NCI-H2227 treated with DMSO at 0.1 percent for 48 hours (cell line): ENCODE measurements around the gene PACSIN3.
"Not testable (repeated sequence)": the region's sequence is repeated elsewhere in the genome, so short reads cannot be mapped to it uniquely, and the experiment has no call there.

Experiments
- DNase-seq: peaks from one replicate; lab custom pipeline; 2025; lab: John Stamatoyannopoulos, UW

The PACSIN3 gene

DNA sequence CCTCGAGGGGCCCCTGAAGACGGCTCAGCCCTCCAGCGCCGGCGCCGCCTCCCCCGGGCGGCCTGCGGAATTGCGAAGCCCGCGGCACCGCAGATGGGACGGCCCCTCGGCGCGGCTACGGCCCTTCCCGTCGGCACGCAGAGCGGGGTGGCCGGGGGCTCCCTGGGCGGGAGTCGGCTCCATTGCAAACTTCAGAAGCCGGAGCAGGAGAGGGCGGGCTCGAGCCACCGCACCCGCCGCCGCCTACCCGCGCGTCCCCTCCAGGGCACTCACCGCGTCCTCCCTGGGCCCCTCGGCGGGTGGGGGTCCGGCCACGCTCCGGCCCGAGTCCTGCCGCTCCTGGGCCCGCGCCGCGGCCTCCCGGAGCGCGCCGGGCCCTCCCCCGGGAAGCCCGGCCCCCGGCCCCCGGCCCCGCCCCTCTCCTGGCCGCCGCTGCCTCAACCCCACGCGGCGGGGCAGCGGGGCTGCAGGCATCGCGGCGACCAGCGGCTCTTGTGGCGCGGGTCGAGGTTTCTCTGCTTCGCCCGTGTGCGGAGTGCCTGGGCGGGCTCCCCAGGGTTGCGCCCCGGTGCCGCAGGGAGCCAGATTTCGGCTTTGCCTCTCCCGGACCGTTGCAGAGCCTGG lies at the start of gene PACSIN3:
Gene PACSIN3, minus strand, starts transcription at position 359 of the 624 bp plus-strand sequence. CDS start 3,707 bp downstream, outside the sequence.
- no peak for DNase-seq

DNA sequence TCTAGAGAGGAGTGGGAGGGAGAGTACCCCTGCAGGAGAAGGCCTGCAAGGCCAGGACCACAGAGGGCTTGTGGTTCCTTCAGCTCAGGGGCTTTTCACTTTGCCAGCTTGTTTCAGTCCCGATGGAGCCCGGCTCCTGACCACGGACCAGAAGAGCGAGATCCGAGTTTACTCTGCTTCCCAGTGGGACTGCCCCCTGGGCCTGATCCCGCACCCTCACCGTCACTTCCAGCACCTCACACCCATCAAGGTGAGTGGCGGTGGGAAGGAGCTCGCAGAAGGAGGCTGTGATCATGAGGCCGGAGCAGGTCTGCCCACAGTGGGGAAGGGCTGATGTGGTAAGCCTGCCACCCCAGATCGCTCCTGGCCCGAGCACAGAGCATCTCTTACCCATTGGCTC lies 48.9 kb upstream of the PACSIN3 start:
- no peak for DNase-seq

DNA sequence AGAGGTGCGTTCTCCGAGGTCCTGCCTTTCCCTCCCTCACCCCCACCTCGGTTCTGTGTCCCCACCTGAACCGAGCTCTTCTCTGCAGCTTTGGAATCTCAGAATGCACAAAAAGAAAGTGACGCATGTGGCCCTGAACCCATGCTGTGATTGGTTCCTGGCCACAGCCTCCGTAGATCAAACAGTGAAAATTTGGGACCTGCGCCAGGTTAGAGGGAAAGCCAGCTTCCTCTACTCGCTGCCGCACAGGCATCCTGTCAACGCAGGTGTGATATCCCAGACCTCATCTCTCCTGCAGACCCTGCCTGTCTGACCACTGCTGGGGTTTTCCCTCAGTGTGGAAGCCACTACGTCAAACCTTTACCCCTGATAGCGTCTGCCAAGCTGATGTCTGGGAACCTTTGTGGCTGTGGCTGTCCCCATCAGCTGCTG lies 48.5 kb upstream of the PACSIN3 start:
- no peak for DNase-seq

DNA sequence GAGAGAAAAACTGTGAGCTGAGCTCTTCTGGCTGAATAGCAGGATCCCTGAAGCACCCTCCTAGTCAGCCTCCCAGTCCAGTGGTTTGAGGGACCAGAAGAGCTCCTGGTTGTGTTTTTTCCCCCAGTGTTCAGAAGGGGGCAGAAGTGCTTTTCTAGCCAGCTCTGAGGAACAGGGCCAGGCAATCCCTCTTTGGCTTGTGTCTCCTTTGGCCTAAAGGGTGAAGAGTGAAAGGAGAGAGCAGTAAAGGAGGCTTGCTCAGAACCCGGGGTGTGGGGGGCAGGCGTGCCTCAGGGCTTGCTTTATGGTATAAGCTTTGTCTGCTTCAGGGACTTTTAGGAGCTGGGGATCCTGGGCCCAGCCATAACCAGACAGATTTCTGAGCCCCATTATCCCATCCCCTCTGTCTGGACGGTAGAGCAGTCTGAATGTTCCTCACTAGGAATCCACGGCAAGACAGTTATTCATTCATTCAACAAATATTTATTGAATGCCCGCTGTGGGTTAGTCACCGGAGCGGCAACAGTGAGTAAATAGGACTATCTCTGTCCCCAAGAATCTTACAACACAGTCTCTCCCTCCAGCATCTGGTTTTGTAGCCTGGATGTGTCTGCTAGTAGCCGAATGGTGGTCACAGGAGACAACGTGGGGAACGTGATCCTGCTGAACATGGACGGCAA lies 47.9 kb upstream of the PACSIN3 start:
- DNase-seq = no peak

DNA sequence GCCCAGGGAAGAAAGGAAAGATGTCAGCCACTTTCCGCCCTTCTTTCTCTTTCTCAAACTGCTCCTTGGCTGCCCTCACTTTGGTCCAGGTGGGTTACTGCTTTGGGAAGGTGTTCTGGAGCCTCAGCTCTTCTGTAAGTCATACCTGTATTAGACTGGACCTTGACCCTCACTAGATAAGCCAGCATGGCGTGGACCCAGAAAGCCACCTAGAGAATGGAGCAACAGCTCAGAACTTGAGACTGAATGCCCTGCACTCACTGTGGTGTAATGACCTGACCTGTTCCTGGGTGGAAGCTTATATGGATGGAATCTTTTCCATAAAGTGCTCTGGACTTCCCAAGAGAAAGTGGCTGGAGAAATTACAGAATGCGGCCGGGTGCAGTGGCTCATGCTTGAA lies 46.8 kb upstream of the PACSIN3 start:
- DNase-seq = no peak

DNA sequence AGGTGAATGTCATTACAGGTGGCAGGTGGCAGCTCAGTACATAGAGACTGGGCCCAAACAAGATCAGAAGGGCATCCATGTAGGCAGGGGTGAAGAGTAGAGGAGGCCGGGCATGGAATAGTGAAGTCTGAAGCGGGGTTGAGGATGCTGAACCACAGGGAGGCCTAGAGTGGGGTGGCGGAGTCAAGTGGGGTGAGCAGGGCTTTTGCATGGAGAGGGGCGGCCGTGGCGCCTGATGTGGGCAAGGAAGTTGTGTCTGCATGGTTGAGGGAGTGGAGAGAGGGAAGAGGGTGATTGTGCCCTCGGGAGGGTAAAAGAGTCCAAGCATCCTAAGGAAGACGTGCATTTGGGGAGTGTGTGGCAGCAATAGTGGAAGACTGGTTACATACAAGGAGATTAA lies 42.9 kb upstream of the PACSIN3 start:
- DNase-seq = no peak

DNA sequence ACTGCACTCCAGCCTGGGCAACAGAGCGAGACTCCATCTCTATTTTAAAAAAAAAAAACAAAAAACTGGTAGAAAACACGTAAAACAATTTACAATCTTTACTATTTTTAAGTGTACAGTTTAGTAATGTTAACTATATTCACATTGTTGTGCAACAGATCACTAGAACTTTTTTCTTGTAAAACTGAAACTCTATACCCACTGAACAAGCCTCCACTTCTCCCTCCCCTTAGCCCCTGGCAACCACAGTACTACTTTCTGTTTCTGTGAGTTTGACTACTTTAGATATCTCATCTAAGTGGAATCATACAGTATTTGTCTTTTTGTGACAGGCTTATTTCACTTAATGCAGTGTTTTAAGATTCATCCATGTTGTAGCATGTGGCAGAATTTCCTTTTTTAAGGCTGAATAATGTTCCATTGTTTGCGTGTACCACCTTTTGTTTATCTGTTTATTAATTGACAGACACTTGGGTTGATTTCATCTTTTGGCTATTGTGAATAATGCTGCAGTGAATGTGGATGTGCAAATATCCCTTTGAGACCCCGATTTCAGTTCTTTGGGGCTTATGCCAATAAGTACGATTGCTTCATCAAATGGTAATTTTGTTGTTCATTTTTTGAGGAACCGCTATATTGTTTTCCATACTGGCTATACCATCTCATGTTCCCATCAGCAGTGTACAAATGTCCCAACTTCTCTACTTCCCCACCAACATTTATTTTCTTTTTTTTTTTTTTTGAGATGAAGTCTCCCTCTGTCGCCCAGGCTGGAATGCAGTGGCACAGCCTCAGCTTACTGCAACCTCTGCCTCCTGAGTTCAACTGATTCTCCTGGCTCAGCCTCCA lies 39.5 kb upstream of the PACSIN3 start:
- DNase-seq = no peak

DNA sequence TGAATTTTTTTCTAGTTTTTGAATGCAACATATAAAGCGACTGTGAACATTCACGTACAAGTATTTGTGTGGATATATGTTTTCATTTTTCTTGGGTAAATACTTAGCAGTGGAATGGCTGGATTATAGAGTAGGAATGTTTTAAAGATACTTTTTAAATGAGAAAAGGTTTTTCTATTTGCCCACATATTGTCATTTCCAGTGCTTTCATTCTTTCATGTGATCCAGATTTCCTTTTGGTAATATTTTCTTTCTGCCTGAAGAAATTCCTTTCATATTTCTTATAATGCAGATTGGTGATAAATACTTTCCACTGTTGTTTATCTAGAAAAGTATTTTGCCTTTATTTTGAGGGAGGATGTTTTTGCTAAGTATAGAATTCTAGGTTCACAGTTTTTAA lies 36.5 kb upstream of the PACSIN3 start:
- no peak for DNase-seq

DNA sequence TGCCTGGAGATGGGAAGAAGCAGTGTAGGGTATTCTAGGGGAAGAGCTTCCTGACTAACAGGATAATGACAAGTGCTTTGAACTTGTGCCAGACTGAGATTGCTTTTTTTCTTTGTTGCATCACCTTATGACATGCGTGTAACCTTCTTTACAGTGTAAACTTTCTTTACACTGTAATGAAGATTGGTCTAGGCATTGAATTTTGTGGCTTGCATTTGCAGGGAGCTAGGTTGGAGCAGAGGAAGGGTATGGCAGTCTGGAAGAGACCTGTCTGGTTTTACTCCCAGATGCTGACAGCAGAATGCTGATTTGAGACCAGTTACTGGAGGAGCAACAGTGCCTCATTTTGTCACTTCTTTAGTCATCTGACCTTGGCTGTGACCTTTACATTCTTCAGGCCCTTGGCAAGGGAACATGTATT lies 34.2 kb upstream of the PACSIN3 start:
- no peak for DNase-seq

DNA sequence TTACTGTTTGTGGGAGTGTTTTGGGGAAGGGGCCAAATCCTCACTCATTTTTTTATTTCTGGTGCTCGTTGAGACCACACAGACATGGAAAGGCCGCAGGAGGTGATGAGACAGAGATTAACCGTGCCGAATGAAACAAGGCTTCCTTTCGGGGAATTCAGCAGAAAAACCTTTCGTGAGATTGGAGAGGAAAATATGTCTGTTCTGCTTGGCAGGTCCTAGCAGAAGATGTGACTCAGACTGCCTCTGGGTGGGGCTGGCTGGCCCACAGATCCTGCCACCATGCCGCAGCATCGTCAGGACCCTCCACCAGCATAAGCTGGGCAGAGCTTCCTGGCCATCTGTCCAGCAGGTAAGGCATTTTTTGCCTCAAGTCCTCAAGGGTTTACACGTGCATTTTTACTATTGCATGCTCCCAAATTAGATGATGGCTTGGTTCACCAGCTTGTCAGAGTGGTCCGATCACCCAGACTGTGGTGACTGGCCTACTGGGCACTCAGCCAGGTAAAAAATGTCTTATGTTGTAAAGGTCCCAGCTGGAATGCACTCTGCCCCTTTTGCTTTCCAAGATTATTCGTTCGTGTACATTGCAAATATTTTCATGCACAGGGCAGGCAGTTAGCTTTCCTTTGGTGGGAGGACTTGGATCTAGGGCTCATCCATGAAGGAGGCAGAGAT lies 30.0 kb upstream of the PACSIN3 start:
- no peak for DNase-seq

DNA sequence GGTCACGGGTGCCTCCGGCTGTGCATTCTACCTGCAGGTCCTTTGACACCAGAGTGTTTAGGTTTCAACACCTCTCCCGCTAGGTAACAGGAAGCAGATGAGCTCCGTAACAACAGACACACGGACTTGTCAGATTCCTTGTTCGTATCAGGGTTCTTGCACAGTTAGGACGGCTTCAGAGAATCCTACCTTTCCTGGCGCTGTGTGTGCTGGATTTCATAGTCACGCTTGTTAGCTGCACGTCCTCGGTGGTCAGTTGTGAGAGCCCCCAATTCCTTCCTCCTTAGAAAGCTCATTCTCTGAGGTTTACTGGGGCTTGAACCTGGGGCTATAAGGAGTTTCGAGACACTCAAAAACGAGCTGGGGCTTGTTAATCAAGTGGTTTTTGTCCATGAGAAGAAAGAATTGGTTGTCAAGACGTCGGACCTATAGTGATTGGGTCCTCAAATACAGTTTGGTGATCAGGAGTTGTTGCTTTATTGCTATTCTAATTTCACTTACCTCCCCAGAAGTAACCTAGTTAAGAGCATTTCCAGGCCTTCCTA lies 29.2 kb upstream of the PACSIN3 start:
- peak; percentile 61 for DNase-seq

DNA sequence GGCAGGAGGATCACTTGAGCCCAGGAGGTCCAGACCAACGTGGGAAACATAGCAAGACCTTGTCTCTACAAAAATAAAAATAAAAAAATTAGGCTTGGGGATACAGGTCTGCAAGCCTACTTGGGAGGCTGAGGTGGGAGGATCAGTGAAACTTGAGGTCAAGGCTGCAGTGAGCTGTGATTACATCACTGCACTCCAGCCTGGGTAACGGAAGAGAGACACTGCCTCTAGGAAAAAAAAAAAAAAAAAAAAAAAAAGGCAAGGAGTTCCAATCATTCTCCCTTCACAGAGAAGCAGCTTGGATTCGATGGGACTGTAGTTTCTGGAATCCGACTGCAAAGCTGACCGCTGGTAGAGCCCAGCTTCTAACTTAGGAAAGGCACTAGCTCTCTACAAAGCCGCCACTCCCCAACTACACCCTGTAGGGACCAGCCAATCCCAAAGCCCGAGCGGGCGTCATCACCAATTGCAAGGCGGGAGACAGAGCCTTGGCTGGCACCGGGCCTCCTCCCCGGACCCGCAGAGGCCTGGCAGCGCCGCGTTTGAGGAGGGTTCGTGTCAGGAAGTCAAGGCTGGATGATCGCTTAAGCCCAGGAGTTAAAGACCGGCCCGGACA lies 27.8 kb upstream of the PACSIN3 start:
- peak; percentile 87 for DNase-seq

DNA sequence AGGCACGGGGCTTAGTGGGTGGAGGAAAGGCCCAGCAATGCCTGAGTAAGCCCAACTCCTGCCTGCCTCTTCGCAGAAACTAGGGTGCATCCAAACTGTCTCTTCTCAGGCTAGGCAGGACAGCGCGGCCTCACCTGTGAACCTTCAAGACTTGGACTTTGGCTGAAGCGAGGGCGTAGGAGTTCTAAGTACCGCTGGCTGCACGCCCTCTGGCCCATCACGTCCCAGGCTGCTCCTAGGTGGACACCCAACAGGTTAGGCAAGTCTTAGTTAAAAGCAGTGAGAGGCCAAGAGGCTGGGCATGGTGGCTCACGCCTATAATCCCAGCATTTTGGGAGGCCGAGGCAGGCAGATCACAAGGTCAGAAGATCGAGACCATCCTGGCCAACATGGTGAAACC lies 26.7 kb upstream of the PACSIN3 start:
- no peak for DNase-seq

DNA sequence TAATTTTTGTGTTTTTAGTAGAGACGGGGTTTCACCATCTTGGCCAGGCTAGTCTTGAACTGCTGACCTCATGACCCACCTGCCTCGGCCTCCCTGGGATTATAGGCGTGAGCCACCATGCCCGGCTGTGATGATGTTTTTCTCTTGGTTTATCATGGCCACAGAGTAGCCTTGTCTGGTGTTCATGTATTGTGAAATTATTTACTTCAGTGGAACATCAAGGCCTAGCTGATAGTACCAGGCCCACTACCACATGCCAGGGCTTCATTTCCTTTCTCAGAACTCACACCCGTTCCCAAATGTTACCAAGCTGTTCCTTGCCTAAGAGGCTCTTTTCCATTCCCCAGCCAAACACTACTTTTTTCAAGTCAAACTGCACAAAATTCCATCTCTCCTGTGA lies 22.4 kb upstream of the PACSIN3 start:
- no peak for DNase-seq

DNA sequence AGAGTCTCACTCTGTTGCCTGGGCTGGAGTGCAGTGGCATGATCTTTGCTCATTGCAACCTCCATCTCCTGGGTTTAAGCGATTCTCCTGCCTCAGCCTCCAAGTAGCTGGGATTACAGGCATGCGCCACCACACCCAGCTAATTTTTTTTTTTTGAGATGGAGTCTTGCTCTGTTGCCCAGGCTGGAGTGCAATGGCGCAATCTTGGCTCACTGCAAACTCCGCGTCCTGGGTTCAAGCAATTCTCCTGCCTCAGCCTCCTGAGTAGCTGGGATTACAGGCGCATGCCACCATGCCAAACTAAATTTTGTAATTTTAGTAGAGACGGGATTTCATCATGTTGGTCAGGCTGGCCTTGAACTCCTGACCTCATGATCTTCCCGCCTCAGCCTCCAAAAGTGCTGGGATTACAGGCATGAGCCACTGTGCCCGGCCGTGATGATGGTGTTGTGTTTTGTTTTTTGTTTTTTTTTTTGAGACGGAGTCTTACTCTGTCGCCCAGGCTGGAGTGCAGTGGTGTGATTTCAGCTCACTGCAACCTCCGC lies 21.8 kb upstream of the PACSIN3 start:
- not testable (repeated sequence) for DNase-seq

DNA sequence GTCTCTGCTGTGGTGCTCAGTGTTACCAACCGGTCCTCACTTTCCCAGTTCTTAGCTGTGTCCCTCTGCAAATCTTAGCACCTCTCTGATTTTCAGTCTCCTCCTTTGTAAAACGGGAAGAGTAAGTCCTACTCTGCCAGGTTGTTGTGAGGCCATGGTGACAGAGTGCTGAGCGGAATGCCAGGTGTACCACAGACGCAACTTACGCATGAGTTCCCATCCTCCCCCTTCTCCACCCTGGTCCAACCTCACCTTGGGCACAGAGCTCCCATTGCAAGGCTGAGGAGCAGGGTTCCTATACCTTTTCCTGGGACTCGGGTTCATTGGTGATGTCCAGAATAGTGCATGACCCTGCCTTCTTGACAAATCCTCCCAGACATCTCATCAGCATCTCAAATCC lies 21.2 kb upstream of the PACSIN3 start:
- no peak for DNase-seq

DNA sequence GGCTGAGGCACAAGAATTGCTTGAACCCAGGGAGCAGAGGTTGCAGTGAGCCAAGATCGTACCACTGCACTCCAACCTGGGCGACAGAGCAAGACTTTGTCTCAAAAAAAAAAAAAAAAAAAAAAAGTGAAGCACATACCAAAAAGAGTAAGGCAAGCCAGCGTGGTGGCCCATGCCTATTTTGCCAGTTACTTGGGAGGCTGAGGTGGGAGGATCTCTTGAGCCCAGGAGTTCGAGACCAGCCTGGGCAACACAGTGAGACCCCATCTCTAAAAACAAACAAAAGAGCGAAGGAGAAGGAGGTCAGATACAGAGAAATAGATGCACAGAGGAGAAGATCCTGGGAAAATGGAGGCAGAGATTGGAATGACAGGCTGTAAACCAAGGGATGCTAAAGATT lies 20.3 kb upstream of the PACSIN3 start:
- DNase-seq = not testable (repeated sequence)

DNA sequence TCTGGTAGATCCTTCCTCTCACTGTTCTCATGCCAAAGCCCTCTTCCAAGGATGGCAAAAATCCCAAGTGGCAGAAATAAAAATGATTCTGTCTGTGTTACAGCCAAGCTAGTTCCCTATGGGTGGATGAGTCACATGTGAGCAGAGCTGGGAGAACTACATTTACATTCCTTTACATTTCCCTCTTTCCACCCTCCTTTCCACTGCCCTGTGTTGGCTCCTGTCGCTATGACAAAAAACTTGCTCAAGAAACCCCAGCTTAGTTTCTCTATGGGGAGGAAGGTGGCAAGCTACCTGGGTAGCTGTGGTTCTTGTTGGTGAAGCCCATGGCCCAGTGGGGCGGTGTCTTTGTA lies 18.4 kb upstream of the PACSIN3 start:
- no peak for DNase-seq

DNA sequence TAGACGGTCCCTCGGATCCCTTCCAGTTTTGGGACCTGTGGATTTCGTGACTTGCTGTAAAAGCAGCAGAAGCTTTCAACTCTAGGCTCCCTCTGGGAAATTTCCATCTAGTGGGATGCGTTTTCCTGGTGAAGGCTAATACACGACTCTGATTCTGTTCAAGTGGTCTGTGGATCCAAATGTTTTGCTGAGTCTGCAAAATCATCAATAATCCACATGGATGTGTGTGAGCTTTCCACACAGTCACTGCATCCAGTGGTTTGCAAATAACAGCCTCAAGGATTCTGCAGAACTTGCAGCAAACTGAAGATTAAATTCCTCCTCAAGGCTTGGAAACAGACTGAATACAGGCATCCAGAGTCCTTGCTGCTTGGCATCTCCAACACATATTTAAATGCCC lies 16.3 kb upstream of the PACSIN3 start:
- DNase-seq = no peak

DNA sequence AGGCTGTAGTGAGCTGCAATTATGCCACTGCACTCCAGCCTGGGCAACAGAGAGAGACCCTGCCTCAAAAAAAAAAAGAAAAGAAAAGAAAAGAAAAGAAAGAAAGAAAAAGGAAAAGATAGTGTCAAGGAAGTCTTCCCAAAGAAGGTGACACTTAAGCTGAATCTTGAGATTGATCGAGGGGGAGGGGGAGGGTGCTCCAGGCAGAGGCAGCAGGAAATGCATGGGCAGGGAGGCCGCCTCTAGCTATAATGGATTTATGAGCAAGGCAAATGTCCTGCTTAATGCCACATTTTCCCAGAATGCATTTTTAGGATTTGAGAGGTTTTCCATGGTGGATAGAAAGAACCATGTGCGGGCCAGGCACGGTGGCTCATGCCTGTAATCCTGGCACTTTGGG lies 14.8 kb upstream of the PACSIN3 start:
- DNase-seq = no peak

DNA sequence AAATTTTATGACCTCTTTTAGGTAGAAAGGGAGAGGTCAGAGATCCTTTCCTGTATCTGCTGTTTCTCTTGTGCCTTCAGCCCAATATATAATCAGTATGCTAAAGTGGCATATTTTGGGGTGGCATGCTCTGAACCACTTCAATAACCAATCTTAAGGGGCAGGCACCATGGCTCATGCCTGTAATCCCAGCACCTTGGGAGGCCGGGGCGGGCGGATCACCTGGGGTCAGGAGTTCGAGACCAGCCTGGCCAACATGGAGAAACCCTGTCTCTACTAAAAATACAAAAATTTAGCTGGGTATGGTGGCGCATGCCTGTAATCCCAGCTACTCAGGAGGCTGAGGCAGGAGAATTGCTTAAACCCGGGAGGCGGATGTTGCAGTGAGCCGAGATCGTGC lies 11.9 kb upstream of the PACSIN3 start:
- not testable (repeated sequence) for DNase-seq
